HG03103 (cell line): ENCODE measurements around the gene RUNDC3A.

ENCODE experiments used
- ATAC-seq: cut with Tn5 transposase; IDR thresholded peaks from one replicate; pipeline ENCODE4 v1.9.1; 2021; ENCODE audit warnings: low read depth; ENCODE audit not compliant: unreplicated experiment

The RUNDC3A gene

GRCh38 chr17:44308320-44308818 is at the start of gene RUNDC3A:
TSS of gene RUNDC3A (plus strand) at chr17:44308601. CDS start at chr17:44308833, 232 bp downstream.
- no peak for ATAC-seq

- ATAC-seq = no peak
Measured at GRCh38 chr17:44258811-44259351, 49.5 kb upstream of the RUNDC3A start.

DNA sequence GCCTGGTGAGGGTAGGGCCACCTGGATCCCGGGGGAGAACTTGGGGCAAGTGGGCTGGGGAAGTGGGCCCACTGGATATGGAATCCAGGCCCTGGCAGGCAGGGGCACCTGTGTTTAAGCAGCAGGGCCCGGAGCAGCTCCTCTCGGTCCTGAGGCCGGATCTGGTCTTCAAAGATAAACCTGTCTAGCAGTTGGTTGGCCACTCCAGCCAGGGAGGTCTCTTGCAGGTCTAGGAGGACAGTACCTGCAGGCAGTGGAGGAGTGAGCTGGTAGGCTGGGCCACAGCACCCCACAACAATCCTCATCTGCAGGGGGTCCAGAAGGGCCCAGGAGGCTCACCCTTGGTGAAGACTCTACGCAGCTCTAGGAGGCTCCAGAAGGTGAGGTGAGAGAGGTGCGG is 48.1 kb upstream of the RUNDC3A start:
- ATAC-seq = no peak

- ATAC-seq = no peak
Measured at GRCh38 chr17:44262654-44263225, 45.7 kb upstream of the RUNDC3A start.

- ATAC-seq = no peak
Measured at GRCh38 chr17:44263345-44263902, 45.0 kb upstream of the RUNDC3A start.

DNA sequence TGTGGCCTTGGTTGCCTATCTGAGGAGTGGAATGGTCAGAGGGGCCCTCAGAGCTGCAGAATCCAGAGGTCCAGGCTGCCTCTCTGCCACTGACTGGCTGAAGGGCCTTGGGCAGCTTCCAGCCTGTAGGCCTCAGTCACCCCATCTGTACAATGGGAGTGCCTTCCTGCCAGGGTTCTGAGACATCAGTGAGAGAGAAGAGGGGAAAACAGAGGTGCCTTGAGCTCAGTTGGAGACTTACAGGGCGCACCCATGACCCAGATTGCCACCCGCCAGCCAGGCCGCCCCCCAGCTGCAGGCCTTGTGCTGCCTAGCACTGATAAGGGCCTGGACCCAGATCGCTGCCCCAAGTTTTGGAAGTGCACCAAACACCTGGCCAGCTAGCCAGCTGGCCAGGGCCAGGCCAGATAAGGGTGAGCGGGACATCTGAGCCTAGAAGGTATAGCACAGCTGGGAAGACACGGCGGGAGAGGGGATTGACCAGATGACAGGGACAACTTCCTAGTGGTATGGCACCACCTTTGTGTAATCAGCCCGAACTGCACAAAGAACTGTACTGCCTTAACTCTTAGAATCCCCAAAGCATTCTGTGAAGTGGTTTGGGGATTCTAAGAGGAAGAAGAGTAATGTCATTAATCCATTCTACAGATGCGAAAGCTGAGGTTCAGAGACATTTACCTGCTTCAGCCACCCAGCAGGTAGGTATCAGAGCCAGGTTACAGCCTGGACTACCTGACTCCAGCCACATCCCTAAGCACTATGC is 41.8 kb upstream of the RUNDC3A start:
- ATAC-seq = no peak

GRCh38 chr17:44267165-44267455 is 41.3 kb upstream of the RUNDC3A start:
- ATAC-seq = no peak

DNA sequence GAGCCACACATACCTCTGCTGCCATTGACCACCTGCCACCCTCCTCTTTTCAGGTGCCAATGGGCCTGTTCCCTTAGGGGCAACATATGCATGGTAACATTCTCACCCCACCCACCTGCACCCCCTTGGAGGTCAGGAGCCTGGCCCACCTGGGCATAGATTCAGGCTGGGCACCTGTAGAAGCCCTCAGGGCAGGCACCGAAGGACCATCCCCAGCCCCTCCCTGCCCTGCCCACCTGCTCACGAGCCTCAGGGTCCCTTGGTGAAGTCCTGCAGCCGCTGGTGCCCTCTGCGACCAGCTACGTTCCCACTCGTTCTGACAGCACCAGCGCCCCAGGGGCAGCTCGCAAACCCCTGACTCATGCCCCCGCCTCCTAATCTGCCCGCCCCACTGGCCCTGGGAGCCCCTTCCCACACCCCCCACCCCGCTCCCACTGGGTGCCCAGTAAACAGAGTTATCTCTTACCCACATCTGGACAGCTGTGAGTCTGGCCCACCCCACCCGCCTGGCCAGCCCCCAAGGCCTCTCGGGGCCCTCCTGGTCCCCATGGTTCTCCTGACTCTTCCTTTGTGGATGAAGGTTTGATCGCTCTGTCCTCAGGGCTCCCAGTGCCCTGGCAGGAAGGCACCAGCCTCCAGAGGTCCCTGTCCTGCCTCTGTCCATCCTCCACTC is 40.4 kb upstream of the RUNDC3A start, which contains the start of gene SLC4A1:
Gene SLC4A1 (minus strand): TSS at position 318 of the 673 bp plus-strand sequence. CDS start 5,269 bp downstream, outside the sequence.
- ATAC-seq = no peak

- ATAC-seq = no peak
Measured at GRCh38 chr17:44268709-44269534, 39.5 kb upstream of the RUNDC3A start.

DNA sequence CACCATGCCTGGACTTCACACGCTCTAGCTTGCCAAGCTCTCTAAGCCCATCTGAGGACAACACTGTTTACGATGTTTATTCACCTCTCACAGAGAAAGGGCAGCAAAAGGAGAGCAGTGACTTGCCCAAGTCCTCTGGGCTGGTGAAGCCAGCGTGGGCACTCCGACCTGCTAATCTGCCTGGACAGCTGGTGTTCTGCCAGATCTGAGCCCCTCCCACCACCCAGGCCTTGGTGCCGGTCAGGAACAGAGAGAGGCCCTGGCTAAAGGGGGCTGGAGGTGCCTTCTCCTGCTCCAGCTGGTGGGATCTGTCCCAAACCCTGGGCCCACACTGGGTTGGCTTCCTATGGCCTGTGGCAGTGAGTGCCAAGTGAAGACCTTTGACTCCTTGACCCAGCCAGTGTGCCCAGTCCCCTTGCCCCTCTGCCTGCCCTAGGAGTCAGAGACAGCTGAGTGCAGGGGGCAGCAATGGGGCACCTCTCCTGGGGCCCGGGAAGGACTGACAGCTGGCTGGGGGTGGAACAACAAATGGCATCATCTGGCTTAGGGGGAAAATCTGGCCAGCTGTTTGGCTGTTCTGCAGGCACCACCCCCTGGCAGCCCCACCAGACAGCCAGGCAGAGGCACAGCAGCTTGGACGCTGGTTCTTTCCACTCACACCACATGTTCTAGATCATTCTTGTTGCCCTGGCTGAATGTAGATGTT is 38.7 kb upstream of the RUNDC3A start:
- no peak for ATAC-seq

DNA sequence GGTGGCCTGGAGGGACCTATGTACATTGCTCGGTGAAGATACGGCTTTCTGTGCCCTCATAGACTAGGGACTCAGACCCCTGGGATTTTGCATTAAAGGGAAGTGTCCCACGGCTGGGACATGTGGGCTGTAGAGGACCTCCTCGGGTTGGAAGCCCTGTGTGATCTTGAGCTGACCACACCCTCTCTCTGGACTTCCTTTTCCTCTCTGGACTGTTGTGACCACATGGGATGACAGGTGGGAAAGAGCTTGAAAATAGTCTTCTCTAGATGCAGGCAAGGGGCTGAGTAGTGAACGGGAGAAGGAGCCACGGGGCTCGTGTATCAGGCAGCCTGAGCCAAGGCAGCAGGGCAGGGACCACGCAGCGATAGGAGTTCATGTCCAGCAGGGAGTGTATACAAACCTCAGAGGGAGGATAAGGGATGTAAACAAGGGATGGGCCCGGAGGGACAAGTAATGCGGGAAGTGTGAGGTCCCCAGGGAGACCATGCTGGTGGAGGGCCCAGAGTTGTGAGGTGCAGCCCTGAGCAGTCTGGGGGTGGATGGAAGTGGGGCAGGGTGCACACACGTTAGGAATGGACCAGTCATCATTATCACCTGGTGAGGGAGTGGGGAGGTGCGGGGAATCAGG is 36.0 kb upstream of the RUNDC3A start:
- ATAC-seq = no peak

DNA sequence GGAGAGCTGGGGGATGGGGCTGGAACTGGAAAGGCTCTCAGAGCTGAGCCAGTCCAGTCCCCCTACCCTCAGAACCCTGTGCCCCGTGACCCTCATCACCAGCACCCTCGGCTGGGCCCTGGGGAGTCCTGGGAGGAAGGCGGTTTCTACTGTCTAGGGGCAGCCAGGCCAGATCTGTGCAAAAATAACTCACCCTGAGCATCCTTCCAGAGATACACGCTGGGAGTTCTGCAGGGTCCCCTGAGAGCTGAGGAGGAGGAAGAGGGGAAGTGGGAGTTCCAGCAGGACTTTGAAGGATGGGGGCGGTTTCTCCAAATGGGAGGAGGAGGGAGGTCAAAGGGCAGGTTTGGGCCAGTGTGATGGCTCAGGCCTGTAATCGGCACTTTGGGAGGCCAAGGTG is 35.4 kb upstream of the RUNDC3A start:
- no peak for ATAC-seq

- no peak for ATAC-seq
Measured at GRCh38 chr17:44273607-44274006, 34.8 kb upstream of the RUNDC3A start.

GRCh38 chr17:44277976-44278375 is 30.4 kb upstream of the RUNDC3A start:
- ATAC-seq = no peak

DNA sequence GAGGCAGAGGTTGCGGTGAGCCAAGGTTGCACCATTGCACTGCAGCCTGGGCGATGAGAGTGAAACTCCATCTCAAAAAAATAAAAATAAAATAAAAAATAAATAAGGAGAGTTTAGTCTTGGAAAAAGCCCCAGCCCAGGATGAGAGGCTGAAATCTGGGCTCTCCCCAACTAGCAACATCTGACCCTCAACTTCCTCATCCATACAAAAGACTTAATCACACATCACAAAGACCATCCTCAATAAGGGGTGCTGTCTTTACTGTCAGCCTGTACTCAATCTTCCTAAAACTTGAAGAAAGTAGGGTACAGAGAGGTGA is 29.1 kb upstream of the RUNDC3A start:
- ATAC-seq = no peak

GRCh38 chr17:44279666-44280391 is 28.6 kb upstream of the RUNDC3A start:
- ATAC-seq = no peak

DNA sequence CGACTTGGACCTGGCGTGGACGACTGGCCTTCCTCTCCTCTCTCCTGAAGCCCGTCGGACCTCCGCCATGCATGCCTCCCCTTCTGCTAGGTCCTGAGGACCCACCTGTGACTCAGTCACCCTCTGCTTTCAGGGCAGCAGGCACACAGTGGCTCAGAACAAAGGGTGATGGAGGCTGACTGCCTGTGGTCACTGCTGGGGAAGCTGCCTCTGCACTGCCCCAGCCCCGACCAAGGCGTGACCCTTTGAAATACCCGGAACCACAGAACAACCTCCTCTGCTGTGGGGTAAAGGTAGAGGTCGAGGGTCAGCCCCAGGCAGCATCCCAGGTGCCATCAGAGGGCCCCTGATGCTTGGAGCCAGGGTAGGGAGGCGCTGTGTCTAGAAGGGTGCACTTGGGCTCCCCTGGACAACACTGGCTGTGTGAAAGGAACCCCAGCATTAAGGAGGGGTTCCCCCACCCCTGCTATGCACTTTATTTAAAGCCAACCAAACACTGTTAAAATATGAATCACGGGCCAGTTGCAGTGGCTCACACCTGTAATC is 27.9 kb upstream of the RUNDC3A start:
- ATAC-seq = no peak

GRCh38 chr17:44281570-44281969 is 26.8 kb upstream of the RUNDC3A start:
- no peak for ATAC-seq
